Fibroblast of lung (primary cell): Measurements from ENCODE around the gene TMEM115.

Experiments
- EZH2 ChIP-seq: IDR thresholded peaks from 2 replicates; pipeline ENCODE4 v1.5.1; 2012; ENCODE audit warnings: low read length, control low read depth, mild to moderate bottlenecking; ENCODE audit errors: missing control alignments
- TF ChIP-seq, protein P1 (sequence below), 2 donors: IDR thresholded peaks in 1 of 2; conservative IDR thresholded peaks in 1 of 2; 1 replicate in 1 of 2; 2 replicates in 1 of 2; pipeline ENCODE4 v1.5.1; 2011 to 2012; ENCODE audit warnings: low read length in 2 of 2, control low read depth in 1 of 2, inconsistent platforms in 1 of 2, low read depth in 1 of 2, mild to moderate bottlenecking in 1 of 2

DNA sequence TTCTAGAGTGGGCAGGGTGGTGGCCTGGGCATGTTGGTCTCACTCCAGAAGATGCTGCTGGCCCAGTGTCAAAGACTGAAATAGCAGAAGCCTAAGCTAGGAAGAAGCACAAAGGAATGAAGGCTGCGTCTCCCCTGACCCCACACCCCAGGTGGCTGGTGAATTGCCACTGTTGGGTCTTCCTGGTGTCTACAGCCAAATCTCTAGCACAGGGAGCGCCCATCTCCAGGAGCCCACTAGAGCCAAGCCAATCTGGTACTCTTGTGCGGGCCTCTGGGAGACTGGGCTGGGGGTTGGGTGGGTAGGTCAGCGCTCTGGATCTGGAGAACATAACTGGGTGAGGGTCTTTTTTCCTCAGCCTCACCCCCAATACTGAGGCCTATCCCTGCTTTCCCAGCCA is 32.2 kb downstream of the TMEM115 start:
- TF ChIP-seq, protein P1, sequence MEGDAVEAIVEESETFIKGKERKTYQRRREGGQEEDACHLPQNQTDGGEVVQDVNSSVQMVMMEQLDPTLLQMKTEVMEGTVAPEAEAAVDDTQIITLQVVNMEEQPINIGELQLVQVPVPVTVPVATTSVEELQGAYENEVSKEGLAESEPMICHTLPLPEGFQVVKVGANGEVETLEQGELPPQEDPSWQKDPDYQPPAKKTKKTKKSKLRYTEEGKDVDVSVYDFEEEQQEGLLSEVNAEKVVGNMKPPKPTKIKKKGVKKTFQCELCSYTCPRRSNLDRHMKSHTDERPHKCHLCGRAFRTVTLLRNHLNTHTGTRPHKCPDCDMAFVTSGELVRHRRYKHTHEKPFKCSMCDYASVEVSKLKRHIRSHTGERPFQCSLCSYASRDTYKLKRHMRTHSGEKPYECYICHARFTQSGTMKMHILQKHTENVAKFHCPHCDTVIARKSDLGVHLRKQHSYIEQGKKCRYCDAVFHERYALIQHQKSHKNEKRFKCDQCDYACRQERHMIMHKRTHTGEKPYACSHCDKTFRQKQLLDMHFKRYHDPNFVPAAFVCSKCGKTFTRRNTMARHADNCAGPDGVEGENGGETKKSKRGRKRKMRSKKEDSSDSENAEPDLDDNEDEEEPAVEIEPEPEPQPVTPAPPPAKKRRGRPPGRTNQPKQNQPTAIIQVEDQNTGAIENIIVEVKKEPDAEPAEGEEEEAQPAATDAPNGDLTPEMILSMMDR (conservative IDR thresholded peaks at IDR 0.05 in 1 of 2, IDR thresholded peaks at IDR 0.05 in 1 of 2; ENCODE audit: low read depth in 1 of 2, low read length in 2 of 2) = no peak
- TF ChIP-seq EZH2 = no peak
